ENCODE results near the gene GALNTL6.

DNA sequence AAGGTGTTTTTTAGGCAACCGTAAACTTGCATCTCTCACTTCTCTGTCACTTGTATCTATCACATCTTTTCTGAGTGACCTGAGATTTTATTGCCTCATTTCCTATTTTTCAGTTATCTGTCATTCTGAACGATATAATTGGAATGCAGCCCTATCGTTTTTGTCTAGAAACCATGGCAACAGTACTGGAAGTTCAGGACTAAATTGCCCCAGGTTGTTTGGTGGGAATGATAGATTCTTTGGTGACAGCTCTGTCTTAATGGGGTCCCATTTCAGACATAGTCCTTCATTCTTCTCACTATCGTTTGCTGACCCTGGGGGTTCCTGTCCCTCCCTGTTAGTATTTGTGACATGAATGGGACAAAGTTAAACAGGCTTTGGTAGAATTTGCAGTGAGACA lies 1087.7 kb downstream of the GALNTL6 start:
- TF ChIP-seq MYC (IDR thresholded peaks at IDR 0.05; ENCODE audit: low read depth, low read length) (no peak), EZH2 (IDR thresholded peaks at IDR 0.05; ENCODE audit: borderline replicate concordance, low read depth, low read length, severe bottlenecking) (no peak), POLR2AphosphoS5 (IDR thresholded peaks at IDR 0.05; ENCODE audit: insufficient read depth, low read depth, low read length) (no peak)

Measured in endothelial cell of umbilical vein (primary cell).